GM18499 (cell line): Measurements from ENCODE around the gene LRRC14B.
"Not testable (repeated sequence)": the region's sequence is repeated elsewhere in the genome, so short reads cannot be mapped to it uniquely, and the experiment has no call there.

ENCODE experiments used
- ATAC-seq: cut with Tn5 transposase; IDR thresholded peaks from one replicate; pipeline ENCODE4 v1.9.1; 2021; ENCODE audit warnings: moderate number of reproducible peaks; ENCODE audit not compliant: insufficient read depth, unreplicated experiment

LRRC14B gene

DNA sequence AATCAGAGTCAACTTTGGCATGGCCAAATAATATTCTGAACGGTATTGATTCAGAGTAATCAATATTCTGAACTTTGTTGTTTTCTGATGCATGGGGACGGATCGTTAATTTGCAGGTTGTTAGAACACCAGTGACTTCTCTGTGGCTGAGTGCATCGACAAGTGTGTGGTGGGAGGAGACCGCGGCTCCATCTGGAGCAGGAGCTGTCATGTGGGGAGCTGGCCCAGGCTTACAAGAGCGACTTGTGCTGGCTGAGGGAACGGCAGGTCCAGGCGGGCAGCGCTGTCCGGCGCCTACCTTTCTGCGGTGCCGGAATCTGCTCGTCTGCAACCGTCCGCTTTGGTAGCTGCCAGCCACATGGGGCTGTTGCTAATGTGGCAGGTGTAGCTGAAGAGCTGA is 36.1 kb downstream of the LRRC14B start:
- ATAC-seq: not testable (repeated sequence)

DNA sequence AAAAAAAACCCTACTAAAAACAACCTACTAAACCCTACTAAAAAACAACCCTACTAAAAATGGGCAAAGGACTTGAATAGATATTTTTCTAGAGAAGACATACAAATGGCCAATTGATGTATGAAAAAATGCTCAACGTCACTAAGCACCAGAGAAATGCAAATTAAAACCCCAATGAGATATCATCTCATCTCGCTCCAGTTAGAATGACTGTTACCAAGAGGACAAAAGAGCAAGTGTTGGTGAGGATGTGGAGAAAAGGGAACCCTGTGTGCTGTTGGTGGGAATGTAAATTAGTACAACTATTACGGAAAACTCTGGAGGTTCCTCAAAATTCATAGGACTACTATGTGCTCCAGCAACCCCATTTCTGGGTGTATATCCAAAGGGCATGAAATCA is 37.6 kb downstream of the LRRC14B start:
- no peak for ATAC-seq

DNA sequence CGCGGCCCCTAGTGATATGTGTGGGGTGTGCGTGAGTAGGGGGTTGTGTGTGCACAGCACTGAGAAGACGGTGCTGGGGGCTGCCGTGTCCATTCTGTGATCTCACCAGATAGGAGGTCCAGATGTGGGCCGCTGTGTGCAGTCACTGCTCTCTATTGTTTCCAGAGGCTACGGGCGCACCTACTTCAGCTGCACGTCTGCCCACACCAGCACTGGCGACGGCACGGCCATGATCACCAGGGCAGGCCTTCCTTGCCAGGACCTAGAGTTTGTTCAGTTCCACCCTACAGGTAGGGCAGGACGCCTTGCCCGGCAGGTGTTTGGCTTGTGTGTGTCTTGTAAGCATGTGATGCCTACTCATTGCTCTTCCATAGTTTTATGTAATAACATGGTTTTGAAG is 39.4 kb downstream of the LRRC14B start:
- ATAC-seq: no peak

DNA sequence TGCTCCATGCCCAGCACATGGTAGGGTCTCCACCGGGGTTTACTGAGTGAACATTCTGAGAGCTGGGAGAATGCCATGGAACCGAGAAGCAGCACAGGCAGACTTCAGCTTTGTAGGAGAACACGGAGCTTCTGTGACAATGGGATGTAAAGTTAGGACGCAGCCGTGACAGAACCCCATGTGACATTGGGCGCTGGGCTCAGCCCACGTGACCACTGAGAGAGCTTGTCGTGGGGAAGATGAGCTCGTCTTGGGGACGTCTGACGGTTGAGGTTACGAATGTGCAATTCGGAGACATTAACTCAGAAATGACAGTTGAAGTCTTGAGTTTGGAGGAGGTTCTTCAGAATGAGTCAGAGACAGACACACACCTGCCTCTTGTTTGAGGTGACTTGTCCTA is 40.4 kb downstream of the LRRC14B start:
- ATAC-seq: no peak

DNA sequence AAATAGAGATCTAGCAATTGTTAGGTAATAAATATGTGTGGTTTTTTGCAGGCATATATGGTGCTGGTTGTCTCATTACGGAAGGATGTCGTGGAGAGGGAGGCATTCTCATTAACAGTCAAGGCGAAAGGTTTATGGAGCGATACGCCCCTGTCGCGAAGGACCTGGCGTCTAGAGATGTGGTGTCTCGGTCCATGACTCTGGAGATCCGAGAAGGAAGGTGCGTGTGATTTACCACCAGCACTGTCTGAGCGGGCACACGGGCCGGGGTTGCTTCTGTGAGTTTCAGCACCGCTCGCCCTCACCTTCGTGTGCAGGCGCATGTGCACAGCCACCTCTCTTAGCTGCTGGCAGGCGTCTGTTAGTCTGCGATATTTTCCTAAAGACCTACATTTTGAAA is 42.1 kb downstream of the LRRC14B start:
- not testable (repeated sequence) for ATAC-seq

DNA sequence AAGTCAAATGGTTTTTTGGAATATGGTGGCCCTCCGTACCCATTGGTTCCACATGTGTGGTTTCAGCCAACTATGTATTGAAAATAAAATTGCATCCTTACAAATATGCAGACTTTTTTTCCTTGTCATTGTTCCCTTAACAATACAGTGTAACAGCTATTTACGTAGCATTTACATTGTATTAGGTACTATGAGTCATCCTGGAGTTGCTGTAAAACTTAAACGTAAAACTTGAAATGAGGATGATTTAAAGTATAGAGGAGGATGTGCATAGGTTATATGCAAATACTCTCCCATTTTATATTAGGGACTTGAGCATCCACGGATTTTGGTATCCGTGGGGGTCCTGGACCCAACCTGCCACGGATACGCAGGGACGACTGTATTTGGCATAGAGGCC is 43.2 kb downstream of the LRRC14B start:
- no peak for ATAC-seq

DNA sequence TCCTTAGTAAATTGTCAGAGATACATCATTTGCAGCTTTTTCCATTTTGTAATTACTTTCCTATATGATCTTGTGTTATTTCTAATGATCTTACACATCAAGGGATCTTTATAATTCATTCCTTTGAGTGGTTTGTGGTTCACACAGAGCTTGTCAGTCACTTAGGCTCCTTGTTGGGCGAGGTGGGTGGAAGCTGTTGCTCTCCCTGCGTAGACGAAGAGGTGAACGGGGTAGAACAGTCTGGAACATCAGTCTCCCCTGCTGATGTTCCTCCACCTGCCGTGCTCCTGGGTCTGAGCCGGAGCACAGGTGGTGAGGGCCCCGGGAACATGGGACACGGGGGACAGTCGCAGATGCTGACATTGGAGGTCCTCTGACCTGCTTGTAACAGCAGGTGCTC is 44.2 kb downstream of the LRRC14B start:
- not testable (repeated sequence) for ATAC-seq

DNA sequence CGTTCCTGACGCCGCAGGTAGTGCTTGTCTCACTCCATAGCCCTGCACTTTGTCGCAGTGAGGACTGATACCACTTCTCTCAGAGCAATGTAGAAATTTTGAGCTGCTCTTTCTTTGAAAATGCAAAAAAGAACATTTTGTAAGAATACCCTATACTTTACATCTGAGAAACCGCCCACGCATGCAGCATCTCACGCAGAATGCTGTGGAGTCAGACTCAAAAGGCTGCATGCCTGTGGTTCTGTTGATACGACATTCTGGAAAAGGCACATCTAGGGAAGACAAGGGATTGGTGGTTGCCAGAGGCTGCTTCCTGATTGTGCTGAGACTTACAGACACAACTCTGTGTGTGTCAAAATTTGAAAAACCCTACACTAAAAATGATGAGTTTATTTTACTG is 46.6 kb downstream of the LRRC14B start:
- ATAC-seq: not testable (repeated sequence)

DNA sequence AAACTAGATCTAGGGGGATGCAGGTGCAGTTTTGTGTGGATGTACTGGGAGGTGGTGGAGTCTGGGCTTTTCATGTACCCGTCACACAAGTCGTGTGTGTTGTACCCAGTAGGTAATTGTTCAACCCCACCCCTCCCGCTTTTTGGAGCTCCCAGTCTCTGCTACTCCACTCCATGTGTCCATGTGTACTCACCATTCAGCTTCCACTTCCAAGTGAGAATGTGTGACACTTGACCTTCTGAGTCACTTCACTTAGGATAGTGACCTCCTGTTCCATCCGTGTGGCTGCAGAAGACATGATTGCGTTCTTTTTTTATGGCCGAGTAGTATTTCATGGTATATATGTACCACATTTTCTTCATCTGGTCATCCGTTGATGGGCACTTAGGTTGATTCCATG is 49.3 kb downstream of the LRRC14B start:
- not testable (repeated sequence) for ATAC-seq

DNA sequence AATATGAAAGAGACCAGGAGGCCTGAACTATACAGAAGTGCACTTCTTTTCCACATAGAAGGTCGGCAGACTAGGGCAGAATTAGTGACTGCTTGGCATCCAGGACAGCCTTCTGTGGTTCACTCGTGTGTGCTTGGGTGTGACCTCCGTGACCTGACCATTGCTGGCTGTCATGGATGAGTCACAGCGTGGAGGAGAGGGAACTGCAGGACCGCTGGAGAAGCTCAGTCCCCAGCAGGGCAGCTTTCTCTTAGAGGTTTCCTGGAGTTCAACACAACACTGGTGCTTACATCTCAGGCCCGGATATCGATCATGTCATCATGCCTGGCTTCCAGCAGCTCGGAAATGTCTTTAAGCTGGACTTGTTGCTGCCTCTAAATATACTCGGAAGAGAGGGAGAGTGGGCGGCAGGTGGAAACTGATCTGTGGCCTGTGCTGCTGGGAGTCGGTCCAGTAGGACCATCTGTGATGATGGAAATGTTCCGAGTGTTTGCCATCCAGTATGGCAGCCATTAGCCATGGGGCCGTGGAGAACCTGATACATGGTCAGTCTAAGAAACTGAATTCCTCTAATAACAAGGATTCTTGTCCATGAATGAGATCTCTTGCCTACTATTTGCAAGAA is 49.9 kb downstream of the LRRC14B start:
- not testable (repeated sequence) for ATAC-seq

DNA sequence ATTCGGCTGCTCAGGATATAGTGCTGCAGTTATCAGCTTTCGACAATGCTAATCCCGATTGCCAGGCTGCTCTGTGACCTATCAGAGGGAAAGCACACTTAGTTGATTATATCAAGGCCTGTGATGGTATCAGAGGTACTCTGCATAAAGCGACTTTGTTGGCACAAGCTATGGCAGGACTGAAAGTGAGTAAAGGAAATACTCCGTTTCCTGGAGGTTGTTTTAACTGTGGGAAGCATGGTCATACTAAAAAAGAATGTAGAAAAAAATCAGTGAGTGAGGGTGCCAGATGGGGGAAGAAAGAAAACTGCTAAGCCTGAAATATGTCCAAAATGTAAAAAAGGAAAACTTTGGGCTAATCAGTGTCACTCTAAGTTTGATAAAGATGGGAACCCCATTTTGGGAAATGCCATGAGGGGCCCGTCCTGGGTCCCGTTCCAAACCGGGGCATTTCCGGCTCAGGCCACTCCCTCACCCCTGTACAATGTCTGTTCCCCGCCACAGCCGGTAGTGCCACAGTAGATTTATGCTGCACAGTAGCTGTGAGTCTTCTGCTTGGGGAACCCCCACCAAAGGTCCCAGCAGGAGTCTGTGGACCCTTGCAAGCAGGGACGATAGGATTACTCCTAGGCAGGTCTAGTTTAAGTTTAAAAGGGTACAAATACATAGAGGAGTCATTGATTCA is 52.5 kb downstream of the LRRC14B start:
- not testable (repeated sequence) for ATAC-seq

DNA sequence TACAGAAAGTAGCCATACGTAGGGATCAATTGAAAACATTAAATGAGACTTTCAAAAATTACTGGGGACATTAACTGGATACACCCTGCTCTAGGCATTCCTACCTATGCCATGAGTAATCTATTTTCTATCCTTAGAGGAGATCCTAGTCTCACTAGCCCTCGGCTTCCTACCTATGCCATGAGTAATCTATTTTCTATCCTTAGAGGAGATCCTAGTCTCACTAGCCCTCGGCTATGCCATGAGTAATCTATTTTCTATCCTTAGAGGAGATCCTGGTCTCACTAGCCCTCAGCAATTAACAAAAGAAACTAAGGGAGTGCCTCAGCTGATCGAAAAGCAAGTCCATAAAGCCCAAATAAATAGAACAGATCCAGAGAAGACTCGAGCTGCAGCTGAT is 54.4 kb downstream of the LRRC14B start:
- not testable (repeated sequence) for ATAC-seq
